PC-3 (cell line): ENCODE measurements around the gene BAIAP2. TPM values are rescaled to one million over a fixed set of nuclear protein-coding genes. Genes with fewer than 3 reads are reported as not detected.
A peak's percentile ranks its signal among the peaks of the same experiment; 100 is the strongest.
"Not testable (repeated sequence)": the region's sequence is repeated elsewhere in the genome, so short reads cannot be mapped to it uniquely, and the experiment has no call there.

Source experiments
- ATAC-seq: fragments of 200-7000 bp; cut with Tn5 transposase; 2 replicates; pipeline ENCODE4 v1.9.1; 2020; ENCODE audit warnings: mild to moderate bottlenecking, moderate library complexity
- BruUV-seq: library from RNA; stranded (reverse); fragments of 400-500 nt; replicated peaks from 2 replicates; lab custom pipeline; 2021; lab: Mats Ljungman, UMichigan
- CTCF ChIA-PET: fragments of 300-600 bp; sonication (Branson Sonifier 250); formaldehyde crosslinking; loops from one replicate; lab custom pipeline; 2022; ENCODE audit warnings: antibody characterized with exemption; lab: Charles Lee
- POLR2A ChIA-PET: fragments of 300-600 bp; sonication (Branson Sonifier 250); formaldehyde crosslinking; loops from one replicate; lab custom pipeline; 2022; ENCODE audit warnings: antibody characterized with exemption; ENCODE audit not compliant: unreplicated experiment; lab: Charles Lee
- DNase-seq: peaks from one replicate; pipeline ENCODE4 v3.0.0-alpha.2; 2015
- H2AFZ ChIP-seq: fragments of 300-600 bp; sonication (generic); 2 replicates; pipeline ENCODE4 v1.6.0; 2016; ENCODE audit warnings: antibody characterized with exemption, low read length
- H3F3A ChIP-seq: fragments of 300-600 bp; sonication (generic); one replicate; pipeline ENCODE4 v1.6.0; 2017; ENCODE audit warnings: antibody characterized with exemption, low read length, control low read depth, mild to moderate bottlenecking; ENCODE audit not compliant: unreplicated experiment
- H3K27ac ChIP-seq: fragments of 300-600 bp; sonication (generic); 2 replicates; pipeline ENCODE4 v1.5.1; 2016; ENCODE audit warnings: mild to moderate bottlenecking, low read length
- H3K27me3 ChIP-seq: fragments of 300-600 bp; sonication (generic); 2 replicates; pipeline ENCODE4 v1.6.1; 2016; ENCODE audit warnings: low read length, mixed read lengths
- H3K36me3 ChIP-seq: fragments of 300-600 bp; sonication (generic); 2 replicates; pipeline ENCODE4 v1.6.1; 2016; ENCODE audit warnings: low read depth, mixed run types, low read length, mixed read lengths
- H3K4me1 ChIP-seq: fragments of 300-600 bp; sonication (generic); 2 replicates; pipeline ENCODE4 v1.5.1; 2016; ENCODE audit warnings: low read length; ENCODE audit not compliant: insufficient read depth
- H3K4me2 ChIP-seq: fragments of 300-600 bp; sonication (generic); 2 replicates; pipeline ENCODE4 v1.6.0; 2016; ENCODE audit warnings: low read length
- H3K4me3 ChIP-seq: fragments of 300-600 bp; sonication (generic); 2 replicates; pipeline ENCODE4 v1.5.1; 2016; ENCODE audit warnings: mild to moderate bottlenecking, low read length, mixed read lengths
- H3K79me2 ChIP-seq: fragments of 300-600 bp; sonication (generic); 2 replicates; pipeline ENCODE4 v1.6.1; 2017; ENCODE audit warnings: low read length, mixed read lengths
- H3K9ac ChIP-seq: fragments of 300-600 bp; sonication (generic); 2 replicates; pipeline ENCODE4 v1.6.0; 2016; ENCODE audit warnings: mild to moderate bottlenecking, low read length
- H3K9me2 ChIP-seq: fragments of 300-600 bp; sonication (generic); replicated peaks from 2 replicates; pipeline ENCODE4 v1.6.1; 2016; ENCODE audit warnings: mixed run types, low read length, mixed read lengths
- H3K9me3 ChIP-seq: fragments of 300-600 bp; sonication (generic); 2 replicates; pipeline ENCODE4 v1.6.1; 2016; ENCODE audit warnings: low read length, mixed read lengths
- H4K20me1 ChIP-seq: fragments of 300-600 bp; sonication (generic); 2 replicates; pipeline ENCODE4 v1.6.1; 2016; ENCODE audit warnings: low read length, mixed read lengths
- EZH2 ChIP-seq: fragments of 300-600 bp; sonication (generic); IDR thresholded peaks from one replicate; pipeline ENCODE4 v1.6.1; 2017; ENCODE audit warnings: antibody characterized with exemption, mild to moderate bottlenecking, low read length; ENCODE audit not compliant: unreplicated experiment
- EZH2phosphoT487 ChIP-seq: fragments of 300-600 bp; sonication (generic); IDR thresholded peaks from 2 replicates; pipeline ENCODE4 v1.6.1; 2018; ENCODE audit warnings: mild to moderate bottlenecking, antibody characterized with exemption, low read length, borderline replicate concordance
- intact Hi-C: fragments of 100-400 bp; cut with micrococcal nuclease; formaldehyde crosslinking; loops from 2 replicates; pipeline ENCODE4 v1.9.0; 2023
- total RNA-seq: library from RNA; depleted of rRNA; stranded (reverse); fragments of >200 nt; gene quantifications from 2 replicates; pipeline ENCODE4 v1.2.3, GENCODE V29; 2014
- TF ChIP-seq, protein P1 (sequence below): fragments of 300-600 bp; sonication (generic); conservative IDR thresholded peaks from 2 replicates; pipeline ENCODE4 v1.5.1; 2017; ENCODE audit warnings: antibody characterized with exemption, low read depth, mild to moderate bottlenecking, low read length

BAIAP2 gene
- total RNA-seq, 1 experiment from 2014 or later: 56.9 TPM

GRCh38 chr17:81143200-81143527 lies 108.2 kb downstream of the BAIAP2 start:
- TF ChIP-seq, protein P1, sequence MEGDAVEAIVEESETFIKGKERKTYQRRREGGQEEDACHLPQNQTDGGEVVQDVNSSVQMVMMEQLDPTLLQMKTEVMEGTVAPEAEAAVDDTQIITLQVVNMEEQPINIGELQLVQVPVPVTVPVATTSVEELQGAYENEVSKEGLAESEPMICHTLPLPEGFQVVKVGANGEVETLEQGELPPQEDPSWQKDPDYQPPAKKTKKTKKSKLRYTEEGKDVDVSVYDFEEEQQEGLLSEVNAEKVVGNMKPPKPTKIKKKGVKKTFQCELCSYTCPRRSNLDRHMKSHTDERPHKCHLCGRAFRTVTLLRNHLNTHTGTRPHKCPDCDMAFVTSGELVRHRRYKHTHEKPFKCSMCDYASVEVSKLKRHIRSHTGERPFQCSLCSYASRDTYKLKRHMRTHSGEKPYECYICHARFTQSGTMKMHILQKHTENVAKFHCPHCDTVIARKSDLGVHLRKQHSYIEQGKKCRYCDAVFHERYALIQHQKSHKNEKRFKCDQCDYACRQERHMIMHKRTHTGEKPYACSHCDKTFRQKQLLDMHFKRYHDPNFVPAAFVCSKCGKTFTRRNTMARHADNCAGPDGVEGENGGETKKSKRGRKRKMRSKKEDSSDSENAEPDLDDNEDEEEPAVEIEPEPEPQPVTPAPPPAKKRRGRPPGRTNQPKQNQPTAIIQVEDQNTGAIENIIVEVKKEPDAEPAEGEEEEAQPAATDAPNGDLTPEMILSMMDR: no peak
- TF ChIP-seq EZH2phosphoT487: no peak
- TF ChIP-seq EZH2: no peak
- ChIA-PET POLR2A (no interaction called here), CTCF (interaction anchor here (0.5 to 0.6 kb wide), 2 partner anchors 116 to 286 kb away, joined by 7 to 11 read pairs; no protein-coding TSS in a partner anchor)
- Histone ChIP-seq H3K79me2 (no peaks in the 10 kb centered on the region), H3K27me3 (no peaks in the 10 kb centered on the region), H3K27ac (no peak overlapping the region), H3K4me3 (no peak overlapping the region), H4K20me1 (no peaks in the 10 kb centered on the region), H2AFZ (peak overlapping the region; percentile 75), H3K9me2 (no peaks in the 10 kb centered on the region), H3K9me3 (no peaks in the 10 kb centered on the region), H3K36me3 (no peaks in the 10 kb centered on the region), H3K4me2 (no peak overlapping the region), H3F3A (no peaks in the 10 kb centered on the region), H3K9ac (no peak overlapping the region), H3K4me1 (no peaks in the 10 kb centered on the region)
- no peak for DNase-seq
- BruUV-seq: no TSS peak
- no peak for ATAC-seq
- intact Hi-C loops: loop anchor here (2.0 kb wide), 1 partner anchor 58 kb away; no protein-coding TSS in a partner anchor

GRCh38 chr17:81143717-81144422 lies 108.9 kb downstream of the BAIAP2 start:
- H3K36me3 ChIP-seq: no peaks in the 10 kb centered on the region
- TF ChIP-seq, protein P1: no peak
- TF ChIP-seq EZH2phosphoT487 (no peak), EZH2 (no peak)
- POLR2A ChIA-PET: no interaction called here
- intact Hi-C loops: loop anchor here (2.0 kb wide), 1 partner anchor 57 kb away; no protein-coding TSS in a partner anchor
- no peak overlapping the region for H3K9ac ChIP-seq
- no peaks in the 10 kb centered on the region for H3K79me2 ChIP-seq
- no peak overlapping the region for H3K27ac ChIP-seq
- no peaks in the 10 kb centered on the region for H3K9me2 ChIP-seq
- CTCF ChIA-PET: no interaction called here
- no peaks in the 10 kb centered on the region for H3F3A ChIP-seq
- H4K20me1 ChIP-seq: no peaks in the 10 kb centered on the region
- no peak overlapping the region for H2AFZ ChIP-seq
- H3K4me2 ChIP-seq: no peak overlapping the region
- no peak for ATAC-seq
- no peaks in the 10 kb centered on the region for H3K27me3 ChIP-seq
- H3K4me3 ChIP-seq: no peak overlapping the region
- no TSS peak for BruUV-seq
- H3K9me3 ChIP-seq: no peaks in the 10 kb centered on the region
- DNase-seq: no peak
- H3K4me1 ChIP-seq: no peaks in the 10 kb centered on the region

DNA sequence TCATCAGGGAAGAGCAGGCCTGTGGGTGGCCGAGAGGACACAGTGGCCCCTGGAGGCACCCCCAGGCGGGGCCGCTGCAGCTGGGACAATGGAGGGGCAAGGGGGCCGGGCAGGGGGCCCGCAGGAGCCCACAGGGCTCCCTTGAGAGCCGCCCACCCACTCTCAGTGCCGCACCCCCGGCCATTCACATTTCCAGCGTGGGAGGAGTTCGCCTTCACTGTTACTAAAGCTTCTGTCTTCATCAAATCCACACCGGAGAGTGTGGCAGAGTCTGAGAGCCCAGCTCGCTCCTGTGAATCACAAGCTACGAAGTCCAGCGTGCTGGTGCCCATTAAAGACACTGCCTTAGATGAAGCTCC lies 109.5 kb downstream of the BAIAP2 start:
- H3K9me3 ChIP-seq: no peaks in the 10 kb centered on the region
- TF ChIP-seq EZH2 (no peak), EZH2phosphoT487 (no peak)
- TF ChIP-seq, protein P1: no peak
- ATAC-seq: no peak
- no peak overlapping the region for H3K4me3 ChIP-seq
- no peak overlapping the region for H3K4me2 ChIP-seq
- no TSS peak for BruUV-seq
- no peaks in the 10 kb centered on the region for H3K79me2 ChIP-seq
- POLR2A ChIA-PET: no interaction called here
- DNase-seq: no peak
- intact Hi-C loops: no loop called here
- no peaks in the 10 kb centered on the region for H3K36me3 ChIP-seq
- H4K20me1 ChIP-seq: no peaks in the 10 kb centered on the region
- H3K9ac ChIP-seq: no peak overlapping the region
- CTCF ChIA-PET: interaction anchor here (0.7 kb wide), 1 partner anchor 107 kb away, joined by 3 read pairs; no protein-coding TSS in a partner anchor
- H3K27ac ChIP-seq: no peak overlapping the region
- no peaks in the 10 kb centered on the region for H3F3A ChIP-seq
- H3K27me3 ChIP-seq: no peaks in the 10 kb centered on the region
- no peaks in the 10 kb centered on the region for H3K9me2 ChIP-seq
- H2AFZ ChIP-seq: no peak overlapping the region
- H3K4me1 ChIP-seq: no peaks in the 10 kb centered on the region

- H3K9me3 ChIP-seq, H3K79me2 ChIP-seq, H3K9ac ChIP-seq, H3K4me1 ChIP-seq, H3K4me3 ChIP-seq, H3K9me2 ChIP-seq, H3K4me2 ChIP-seq, H3K27ac ChIP-seq, H3F3A ChIP-seq, H2AFZ ChIP-seq, CTCF ChIA-PET, DNase-seq, H4K20me1 ChIP-seq, ATAC-seq, H3K27me3 ChIP-seq, H3K36me3 ChIP-seq, BruUV-seq, intact Hi-C loops: not testable (repeated sequence)
- POLR2A ChIA-PET: interaction anchor here (0.8 kb wide), 1 partner anchor 11 kb away, joined by 3 read pairs; no protein-coding TSS in a partner anchor
Measured at GRCh38 chr17:81146208-81146607, 111.3 kb downstream of the BAIAP2 start.
